Measurements from ENCODE around the gene CCDC142.

- TF ChIP-seq, protein P1, sequence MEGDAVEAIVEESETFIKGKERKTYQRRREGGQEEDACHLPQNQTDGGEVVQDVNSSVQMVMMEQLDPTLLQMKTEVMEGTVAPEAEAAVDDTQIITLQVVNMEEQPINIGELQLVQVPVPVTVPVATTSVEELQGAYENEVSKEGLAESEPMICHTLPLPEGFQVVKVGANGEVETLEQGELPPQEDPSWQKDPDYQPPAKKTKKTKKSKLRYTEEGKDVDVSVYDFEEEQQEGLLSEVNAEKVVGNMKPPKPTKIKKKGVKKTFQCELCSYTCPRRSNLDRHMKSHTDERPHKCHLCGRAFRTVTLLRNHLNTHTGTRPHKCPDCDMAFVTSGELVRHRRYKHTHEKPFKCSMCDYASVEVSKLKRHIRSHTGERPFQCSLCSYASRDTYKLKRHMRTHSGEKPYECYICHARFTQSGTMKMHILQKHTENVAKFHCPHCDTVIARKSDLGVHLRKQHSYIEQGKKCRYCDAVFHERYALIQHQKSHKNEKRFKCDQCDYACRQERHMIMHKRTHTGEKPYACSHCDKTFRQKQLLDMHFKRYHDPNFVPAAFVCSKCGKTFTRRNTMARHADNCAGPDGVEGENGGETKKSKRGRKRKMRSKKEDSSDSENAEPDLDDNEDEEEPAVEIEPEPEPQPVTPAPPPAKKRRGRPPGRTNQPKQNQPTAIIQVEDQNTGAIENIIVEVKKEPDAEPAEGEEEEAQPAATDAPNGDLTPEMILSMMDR (IDR thresholded peaks at IDR 0.05): no peak
- no peak for TF ChIP-seq POLR2A (IDR thresholded peaks at IDR 0.05)
- no peak for TF ChIP-seq EP300 (IDR thresholded peaks at IDR 0.05)
Measured at GRCh38 chr2:74474899-74475298, 7.9 kb downstream of the CCDC142 start.

Data from stomach (tissue), 4 donors.